Fibroblast of lung (primary cell): ENCODE results near the gene CKAP2. TPM values are rescaled to one million over a fixed set of nuclear protein-coding genes. Genes with fewer than 3 reads are reported as not detected.
A peak's percentile ranks its signal among the peaks of the same experiment; 100 is the strongest.
"Not testable (repeated sequence)": the region's sequence is repeated elsewhere in the genome, so short reads cannot be mapped to it uniquely, and the experiment has no call there.

Source experiments
- DNase-seq, 2 donors: peaks; one replicate each; pipeline versions ENCODE4 v3.0.0 to v3.0.0-alpha.2; 2010; ENCODE audit warnings: low read depth in 2 of 2
- H2AFZ ChIP-seq: 2 replicates; pipeline ENCODE4 v1.5.1; 2012; ENCODE audit warnings: low read length, control low read depth, inconsistent platforms
- H3K27ac ChIP-seq: 2 replicates; pipeline ENCODE4 v1.5.1; 2011; ENCODE audit warnings: low read length, control low read depth; ENCODE audit not compliant: insufficient read depth
- H3K27me3 ChIP-seq: 2 replicates; pipeline ENCODE4 v1.5.1; 2011; ENCODE audit warnings: mild to moderate bottlenecking, low read length; ENCODE audit not compliant: control insufficient read depth, insufficient read depth
- H3K36me3 ChIP-seq: 2 replicates; pipeline ENCODE4 v1.5.1; 2011; ENCODE audit warnings: low read length; ENCODE audit not compliant: control insufficient read depth, insufficient read depth
- H3K4me1 ChIP-seq: 2 replicates; pipeline ENCODE4 v1.5.1; 2011; ENCODE audit warnings: low read length; ENCODE audit not compliant: control insufficient read depth, insufficient read depth; ENCODE audit errors: extremely low read depth
- H3K4me2 ChIP-seq: 2 replicates; pipeline ENCODE4 v1.5.1; 2011; ENCODE audit warnings: low read length, control low read depth; ENCODE audit not compliant: insufficient read depth; ENCODE audit errors: extremely low read depth
- H3K4me3 ChIP-seq, 4 experiments: fragments of 200-600 bp in 1 of 4; sonication (generic) in 1 of 4; replicated peaks in 1 of 4; 2 replicates each; pipeline ENCODE4 v1.5.1; 2011 to 2016; ENCODE audit warnings: low read length in 4 of 4, low read depth in 3 of 4, mild to moderate bottlenecking in 3 of 4, control low read depth in 2 of 4, inconsistent platforms in 1 of 4, mixed read lengths in 1 of 4; ENCODE audit not compliant: insufficient read depth in 1 of 4; ENCODE audit errors: control extremely low read depth in 1 of 4
- H3K79me2 ChIP-seq: 2 replicates; pipeline ENCODE4 v1.5.1; 2012; ENCODE audit warnings: mild to moderate bottlenecking, low read length, inconsistent platforms; ENCODE audit not compliant: control insufficient read depth, insufficient read depth
- H3K9ac ChIP-seq: 2 replicates; pipeline ENCODE4 v1.5.1; 2011; ENCODE audit warnings: mild to moderate bottlenecking, low read length, control low read depth; ENCODE audit not compliant: insufficient read depth
- H3K9me3 ChIP-seq: 2 replicates; pipeline ENCODE4 v1.5.1; 2012; ENCODE audit warnings: low read depth, low read length; ENCODE audit not compliant: control insufficient read depth, insufficient read depth
- H4K20me1 ChIP-seq: 2 replicates; pipeline ENCODE4 v1.5.1; 2011; ENCODE audit warnings: low read length; ENCODE audit not compliant: control insufficient read depth, insufficient read depth; ENCODE audit errors: extremely low read depth
- EZH2 ChIP-seq: IDR thresholded peaks from 2 replicates; pipeline ENCODE4 v1.5.1; 2012; ENCODE audit warnings: low read length, control low read depth, mild to moderate bottlenecking; ENCODE audit errors: missing control alignments
- polyA plus RNA-seq, 2 donors: library from polyadenylated mRNA; depleted of rRNA in 1 of 2; stranded (reverse) in 1 of 2; unstranded in 1 of 2; fragments of >200 nt; gene quantifications; 2 replicates each; pipeline ENCODE4 v1.2.1, GENCODE V29; 2011 to 2012; ENCODE audit warnings: missing spikeins in 1 of 2
- total RNA-seq: library from RNA; depleted of rRNA; stranded (reverse); fragments of >200 nt; gene quantifications from 2 replicates; pipeline ENCODE4 v1.2.1, GENCODE V29; 2014
- TF ChIP-seq, protein P1 (sequence below), 2 donors: IDR thresholded peaks in 1 of 2; conservative IDR thresholded peaks in 1 of 2; 1 replicate in 1 of 2; 2 replicates in 1 of 2; pipeline ENCODE4 v1.5.1; 2011 to 2012; ENCODE audit warnings: low read length in 2 of 2, control low read depth in 1 of 2, inconsistent platforms in 1 of 2, low read depth in 1 of 2, mild to moderate bottlenecking in 1 of 2

The CKAP2 gene
- total and polyA plus RNA-seq, 2 donors (not counting 1 experiment from before 2014, with no cell fraction given), result 10.5 to 24.8 TPM

DNA sequence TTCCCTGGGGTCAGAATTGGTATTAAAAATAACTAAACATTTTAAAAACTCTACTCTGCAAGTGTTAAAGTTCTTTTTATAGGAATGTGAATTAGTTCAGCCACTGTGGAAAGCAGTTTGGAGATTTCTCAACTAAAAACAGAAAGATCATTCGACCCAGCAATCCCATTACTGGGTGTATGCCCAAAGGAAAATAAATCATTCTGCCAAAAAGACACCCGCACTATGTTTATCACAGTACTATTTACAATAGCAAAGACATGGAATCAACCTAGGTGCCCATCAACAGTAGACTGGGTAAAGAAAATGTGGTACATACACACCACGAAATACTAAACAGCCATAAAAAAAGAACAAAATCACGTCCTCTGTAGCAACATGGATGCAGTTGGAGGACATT, 48.6 kb upstream of the CKAP2 start:
- H3K27me3 ChIP-seq, result no peaks in the 10 kb centered on the region
- DNase-seq, result no peak
- H3K4me3 ChIP-seq, result peak overlapping the region in 2 of 4 experiments; percentile 61 to 80
- H3K27ac ChIP-seq, result no peak overlapping the region
- H2AFZ ChIP-seq, result no peak overlapping the region
- no peak overlapping the region for H3K4me2 ChIP-seq
- H4K20me1 ChIP-seq, result no peaks in the 10 kb centered on the region
- H3K36me3 ChIP-seq, result no peaks in the 10 kb centered on the region
- no peaks in the 10 kb centered on the region for H3K9me3 ChIP-seq
- peaks cover 3% of the 10 kb centered on the region for H3K4me1 ChIP-seq
- no peak for TF ChIP-seq EZH2
- TF ChIP-seq, protein P1, sequence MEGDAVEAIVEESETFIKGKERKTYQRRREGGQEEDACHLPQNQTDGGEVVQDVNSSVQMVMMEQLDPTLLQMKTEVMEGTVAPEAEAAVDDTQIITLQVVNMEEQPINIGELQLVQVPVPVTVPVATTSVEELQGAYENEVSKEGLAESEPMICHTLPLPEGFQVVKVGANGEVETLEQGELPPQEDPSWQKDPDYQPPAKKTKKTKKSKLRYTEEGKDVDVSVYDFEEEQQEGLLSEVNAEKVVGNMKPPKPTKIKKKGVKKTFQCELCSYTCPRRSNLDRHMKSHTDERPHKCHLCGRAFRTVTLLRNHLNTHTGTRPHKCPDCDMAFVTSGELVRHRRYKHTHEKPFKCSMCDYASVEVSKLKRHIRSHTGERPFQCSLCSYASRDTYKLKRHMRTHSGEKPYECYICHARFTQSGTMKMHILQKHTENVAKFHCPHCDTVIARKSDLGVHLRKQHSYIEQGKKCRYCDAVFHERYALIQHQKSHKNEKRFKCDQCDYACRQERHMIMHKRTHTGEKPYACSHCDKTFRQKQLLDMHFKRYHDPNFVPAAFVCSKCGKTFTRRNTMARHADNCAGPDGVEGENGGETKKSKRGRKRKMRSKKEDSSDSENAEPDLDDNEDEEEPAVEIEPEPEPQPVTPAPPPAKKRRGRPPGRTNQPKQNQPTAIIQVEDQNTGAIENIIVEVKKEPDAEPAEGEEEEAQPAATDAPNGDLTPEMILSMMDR (conservative IDR thresholded peaks at IDR 0.05 in 1 of 2, IDR thresholded peaks at IDR 0.05 in 1 of 2; ENCODE audit: low read depth in 1 of 2, low read length in 2 of 2), result no peak
- no peak overlapping the region for H3K9ac ChIP-seq
- H3K79me2 ChIP-seq, result no peaks in the 10 kb centered on the region

DNA sequence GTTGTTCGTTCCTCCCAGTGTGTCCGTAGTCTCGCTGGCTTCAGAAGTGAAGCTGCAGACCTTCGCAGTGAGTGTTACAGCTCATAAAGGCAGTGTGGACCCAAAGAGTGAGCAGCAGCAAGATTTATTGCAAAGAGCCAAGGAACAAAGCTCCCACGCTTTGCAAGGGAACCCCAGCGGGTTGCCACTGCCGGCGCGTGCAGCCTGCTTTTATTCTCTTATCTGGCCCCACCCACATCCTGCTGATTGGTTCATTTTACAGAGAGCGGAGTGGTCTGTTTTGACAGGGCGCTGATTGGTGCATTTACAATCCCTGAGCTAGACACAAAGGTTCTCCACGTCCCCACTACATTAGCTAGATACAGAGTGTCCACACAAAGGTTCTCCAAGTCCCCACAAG, 47.8 kb upstream of the CKAP2 start:
- H3K4me1 ChIP-seq, H3K4me3 ChIP-seq, DNase-seq, H3K9ac ChIP-seq, H3K9me3 ChIP-seq, H4K20me1 ChIP-seq, H3K36me3 ChIP-seq, H3K4me2 ChIP-seq, H3K27ac ChIP-seq, H2AFZ ChIP-seq, H3K79me2 ChIP-seq, H3K27me3 ChIP-seq: not testable (repeated sequence)

DNA sequence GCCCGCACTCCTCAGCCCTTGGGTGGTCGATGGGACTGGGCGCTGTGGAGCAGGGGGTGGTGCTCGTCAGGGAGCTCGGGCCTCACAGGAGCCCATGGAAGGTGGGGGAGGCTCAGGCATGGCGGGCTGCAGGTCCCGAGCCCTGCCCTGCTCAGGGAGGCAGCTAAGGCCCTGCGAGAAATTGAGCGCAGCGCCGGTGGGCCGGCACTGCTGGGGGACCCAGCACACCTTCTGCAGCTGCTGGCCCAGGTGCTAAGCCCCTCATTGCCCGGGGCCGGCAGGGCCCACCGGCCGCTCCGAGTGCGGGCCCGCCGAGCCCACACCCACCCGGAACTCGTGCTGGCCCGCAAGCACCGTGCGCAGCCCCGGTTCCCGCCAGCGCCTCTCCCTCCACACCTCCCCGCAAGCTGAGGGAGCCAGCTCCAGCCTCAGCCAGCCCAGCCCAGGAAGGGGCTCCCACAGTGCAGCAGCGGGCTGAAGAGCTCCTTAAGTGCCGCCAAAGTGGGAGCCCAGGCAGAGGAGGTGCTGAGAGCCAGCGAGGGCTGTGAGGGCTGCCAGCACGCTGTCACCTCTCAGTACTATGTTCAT, 47.1 kb upstream of the CKAP2 start:
- H3K27me3 ChIP-seq, DNase-seq, H3K4me3 ChIP-seq, H3K9me3 ChIP-seq, H2AFZ ChIP-seq, H3K9ac ChIP-seq, H3K79me2 ChIP-seq, H3K4me1 ChIP-seq, H3K27ac ChIP-seq, H3K36me3 ChIP-seq, H3K4me2 ChIP-seq, H4K20me1 ChIP-seq: not testable (repeated sequence)

DNA sequence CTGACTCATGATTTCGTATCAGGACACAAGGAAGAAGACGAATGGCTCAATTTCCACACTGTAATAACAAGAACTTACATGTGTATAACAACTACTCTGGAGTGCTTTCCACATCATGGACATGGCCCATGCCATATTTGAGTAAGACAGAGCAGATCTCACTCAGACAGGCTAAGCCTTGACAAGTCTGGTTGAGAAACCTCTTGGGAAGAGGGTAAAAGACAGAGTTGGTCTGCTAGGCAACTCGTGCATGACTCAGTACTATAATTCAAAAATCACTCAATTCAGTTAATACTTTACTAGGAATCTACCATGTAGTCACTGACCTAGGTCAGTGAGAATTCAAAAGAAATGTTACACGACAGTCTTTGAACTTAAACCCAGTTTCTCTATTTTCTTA, 43.6 kb upstream of the CKAP2 start:
- Histone ChIP-seq H3K4me3 (no peak overlapping the region), H4K20me1 (no peaks in the 10 kb centered on the region), H3K79me2 (no peaks in the 10 kb centered on the region), H3K9ac (no peak overlapping the region), H3K4me2 (peak overlapping the region; percentile 32), H3K9me3 (no peaks in the 10 kb centered on the region), H3K27ac (peak overlapping the region; percentile 71), H3K4me1 (peaks cover 13% of the 10 kb centered on the region), H3K36me3 (no peaks in the 10 kb centered on the region), H3K27me3 (no peaks in the 10 kb centered on the region), H2AFZ (no peak overlapping the region)
- TF ChIP-seq EZH2, result no peak
- TF ChIP-seq, protein P1 (conservative IDR thresholded peaks at IDR 0.05 in 1 of 2, IDR thresholded peaks at IDR 0.05 in 1 of 2; ENCODE audit: low read depth in 1 of 2, low read length in 2 of 2), result no peak
- DNase-seq, result peak; percentile 49 to 92
